GM19240 (cell line): Measurements from ENCODE around the gene RPP40.
"Not testable (repeated sequence)": the region's sequence is repeated elsewhere in the genome, so short reads cannot be mapped to it uniquely, and the experiment has no call there.

Experiments used
- DNase-seq: peaks from one replicate; pipeline ENCODE4 v3.0.0; 2011; ENCODE audit warnings: low spot score; ENCODE audit not compliant: insufficient read length

RPP40 gene

GRCh38 chr6:5014072-5014561, 10.3 kb upstream of the RPP40 start:
- no peak for DNase-seq

- no peak for DNase-seq
These were observed 8.7 kb upstream of the RPP40 start for GRCh38 chr6:5012519-5012918.

GRCh38 chr6:5011346-5011745, 7.5 kb upstream of the RPP40 start:
- no peak for DNase-seq

GRCh38 chr6:5007531-5007930, 3.7 kb upstream of the RPP40 start:
- DNase-seq, result no peak

GRCh38 chr6:5006222-5006621, 2.4 kb upstream of the RPP40 start:
- DNase-seq, result no peak

- not testable (repeated sequence) for DNase-seq
These were observed 1.2 kb upstream of the RPP40 start for GRCh38 chr6:5005038-5005433.

GRCh38 chr6:5004373-5005037, 668 bp upstream of the RPP40 start:
- DNase-seq, result no peak

GRCh38 chr6:4999586-4999985, 4.3 kb downstream of the RPP40 start:
- no peak for DNase-seq

- DNase-seq, result no peak
These were observed 6.0 kb downstream of the RPP40 start for GRCh38 chr6:4997862-4998261.

- no peak for DNase-seq
These were observed 9.1 kb downstream of the RPP40 start for GRCh38 chr6:4994741-4995140.

- DNase-seq, result no peak
These were observed 16.4 kb downstream of the RPP40 start for GRCh38 chr6:4987432-4987831.

- no peak for DNase-seq
These were observed 16.8 kb downstream of the RPP40 start for GRCh38 chr6:4986999-4987398.

- no peak for DNase-seq
These were observed 20.5 kb downstream of the RPP40 start for GRCh38 chr6:4983322-4983721.

GRCh38 chr6:4981761-4982160, 22.1 kb downstream of the RPP40 start:
- no peak for DNase-seq

GRCh38 chr6:4979426-4979825, 24.4 kb downstream of the RPP40 start:
- no peak for DNase-seq

GRCh38 chr6:4977468-4977867, 26.4 kb downstream of the RPP40 start:
- DNase-seq, result no peak

GRCh38 chr6:4975506-4975905, 28.3 kb downstream of the RPP40 start:
- DNase-seq, result no peak

- no peak for DNase-seq
These were observed 28.9 kb downstream of the RPP40 start for GRCh38 chr6:4974962-4975361.

GRCh38 chr6:4973982-4974745, 29.7 kb downstream of the RPP40 start:
- DNase-seq, result no peak

GRCh38 chr6:4973415-4973814, 30.4 kb downstream of the RPP40 start:
- no peak for DNase-seq

GRCh38 chr6:4972438-4972837, 31.4 kb downstream of the RPP40 start:
- no peak for DNase-seq

- no peak for DNase-seq
These were observed 32.0 kb downstream of the RPP40 start for GRCh38 chr6:4971851-4972250.
